Amygdala (tissue), 56 donors: ENCODE data around the gene DRC7.
A peak's percentile ranks its signal among the peaks of the same experiment; 100 is the strongest.
"Not testable (repeated sequence)": the region's sequence is repeated elsewhere in the genome, so short reads cannot be mapped to it uniquely, and the experiment has no call there.

Source experiments
- DNase-seq, 56 donors: peaks; one replicate each; lab custom pipeline; 2025; lab: John Stamatoyannopoulos, UW

The DRC7 gene

DNA sequence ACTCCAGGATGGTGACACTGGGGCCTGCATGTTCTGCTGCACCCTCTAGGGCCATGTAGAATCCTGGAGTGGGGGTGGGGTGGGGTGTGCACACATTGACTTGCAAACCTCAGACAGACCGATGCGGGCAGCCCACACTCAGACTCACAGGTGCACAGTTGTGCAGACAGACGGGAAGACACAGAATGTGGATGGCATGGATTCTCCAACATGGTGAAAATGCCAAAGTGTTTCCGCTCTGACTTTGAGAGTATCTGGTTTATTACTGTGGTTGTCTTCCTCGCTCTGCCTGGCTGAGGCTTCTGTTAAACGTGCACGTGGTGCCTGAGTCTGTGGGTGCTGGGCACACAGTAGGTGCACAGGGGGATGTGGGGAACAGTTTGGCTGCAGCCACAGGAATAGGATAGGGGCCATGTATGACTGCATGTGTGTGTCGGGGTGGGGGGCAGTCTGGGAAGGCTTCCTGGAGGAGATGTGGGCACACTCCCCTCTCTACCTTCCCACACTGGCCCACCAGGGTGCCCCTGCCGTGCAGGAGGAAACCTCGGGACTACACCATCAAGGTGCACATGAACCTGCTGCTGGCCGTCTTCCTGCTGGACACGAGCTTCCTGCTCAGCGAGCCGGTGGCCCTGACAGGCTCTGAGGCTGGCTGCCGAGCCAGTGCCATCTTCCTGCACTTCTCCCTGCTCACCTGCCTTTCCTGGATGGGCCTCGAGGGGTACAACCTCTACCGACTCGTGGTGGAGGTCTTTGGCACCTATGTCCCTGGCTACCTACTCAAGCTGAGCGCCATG is 35.5 kb upstream of the DRC7 start:
- no peak for DNase-seq

DNA sequence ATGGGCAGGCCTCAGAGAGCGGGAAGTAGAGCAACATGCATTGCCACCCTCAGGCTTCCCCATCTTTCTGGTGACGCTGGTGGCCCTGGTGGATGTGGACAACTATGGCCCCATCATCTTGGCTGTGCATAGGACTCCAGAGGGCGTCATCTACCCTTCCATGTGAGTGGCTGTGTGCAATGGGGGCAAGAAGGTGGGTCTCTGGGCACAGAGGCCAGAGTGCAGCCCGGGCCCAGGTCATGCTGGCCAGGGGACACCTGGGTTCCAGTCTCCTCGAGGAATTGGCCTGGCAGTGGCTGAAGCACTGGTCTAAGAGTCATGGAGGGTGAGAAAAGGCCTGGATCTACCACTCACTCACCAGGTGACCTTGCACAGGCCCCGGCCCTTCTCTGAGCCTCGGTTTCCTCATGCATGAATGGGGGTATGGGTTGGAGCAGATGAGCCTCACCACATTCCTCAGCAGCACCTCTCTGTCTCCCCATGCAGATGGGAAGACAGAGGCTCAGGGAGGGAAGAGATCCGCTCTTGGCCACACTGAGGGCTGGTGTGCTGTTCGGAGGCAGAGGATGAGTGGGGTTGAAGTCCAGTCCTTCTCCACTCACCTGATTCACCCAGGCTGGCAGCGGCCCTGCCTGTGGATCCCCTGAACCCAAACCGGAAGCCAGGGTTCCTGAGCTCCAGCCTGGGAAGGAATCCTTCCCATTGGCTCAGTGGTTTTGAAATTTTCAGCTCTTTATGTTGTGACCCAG is 33.7 kb upstream of the DRC7 start:
- DNase-seq: no peak

DNA sequence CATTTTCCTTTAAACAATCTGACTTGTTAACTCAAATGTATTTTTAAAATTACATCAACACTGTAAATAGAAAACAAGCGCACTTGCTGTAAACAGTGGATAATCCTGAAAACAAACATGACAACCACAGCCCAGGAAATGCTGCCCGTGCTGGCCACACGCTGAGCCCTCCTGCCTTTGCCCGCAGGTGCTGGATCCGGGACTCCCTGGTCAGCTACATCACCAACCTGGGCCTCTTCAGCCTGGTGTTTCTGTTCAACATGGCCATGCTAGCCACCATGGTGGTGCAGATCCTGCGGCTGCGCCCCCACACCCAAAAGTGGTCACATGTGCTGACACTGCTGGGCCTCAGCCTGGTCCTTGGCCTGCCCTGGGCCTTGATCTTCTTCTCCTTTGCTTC is 33.1 kb upstream of the DRC7 start:
- no peak for DNase-seq

DNA sequence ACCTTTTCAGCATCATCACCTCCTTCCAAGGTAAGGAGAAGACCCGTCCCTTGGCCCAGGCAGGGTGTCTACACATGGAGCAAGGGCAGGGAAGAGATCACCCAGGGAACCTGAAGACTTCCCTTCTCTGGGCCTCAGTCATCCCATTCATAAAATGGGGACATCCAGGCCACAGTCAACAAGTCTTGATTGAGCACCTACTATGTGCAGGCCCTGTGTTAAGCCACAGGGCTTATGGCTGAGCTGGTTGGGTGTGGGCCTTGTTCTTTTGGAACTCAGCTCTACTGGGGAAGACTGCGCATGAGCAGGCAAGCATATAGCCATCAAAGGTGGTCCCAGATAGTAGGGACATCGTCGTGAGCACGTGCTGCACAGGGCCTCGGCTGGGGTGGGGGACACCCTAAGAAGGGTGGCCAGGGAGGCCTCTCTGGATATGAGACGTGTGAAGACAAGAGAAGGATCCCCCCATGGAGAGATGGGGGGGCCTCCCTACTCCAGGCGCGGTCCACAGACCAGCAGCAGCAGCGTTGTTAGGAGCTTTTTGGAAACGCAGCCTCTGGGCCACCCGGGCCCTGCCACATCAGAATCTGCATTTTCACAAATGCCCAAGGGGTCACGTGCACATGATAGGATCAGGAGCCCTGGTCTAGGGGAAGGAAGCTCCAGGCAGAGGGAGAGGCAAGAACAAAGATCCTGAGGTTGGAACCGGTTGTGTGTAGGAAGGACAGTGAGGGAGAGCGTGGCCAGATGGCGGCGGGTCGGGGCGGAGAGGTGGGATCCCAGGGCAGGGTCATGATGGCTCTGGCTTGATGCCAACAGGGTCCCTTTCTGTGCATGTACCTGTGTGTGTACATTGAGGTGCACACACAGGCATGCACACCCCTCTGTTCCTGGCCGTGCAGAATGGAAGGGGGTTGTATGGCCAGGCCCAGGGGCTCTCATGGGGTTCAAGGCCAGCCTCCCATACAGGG is 32.4 kb upstream of the DRC7 start:
- no peak for DNase-seq

DNA sequence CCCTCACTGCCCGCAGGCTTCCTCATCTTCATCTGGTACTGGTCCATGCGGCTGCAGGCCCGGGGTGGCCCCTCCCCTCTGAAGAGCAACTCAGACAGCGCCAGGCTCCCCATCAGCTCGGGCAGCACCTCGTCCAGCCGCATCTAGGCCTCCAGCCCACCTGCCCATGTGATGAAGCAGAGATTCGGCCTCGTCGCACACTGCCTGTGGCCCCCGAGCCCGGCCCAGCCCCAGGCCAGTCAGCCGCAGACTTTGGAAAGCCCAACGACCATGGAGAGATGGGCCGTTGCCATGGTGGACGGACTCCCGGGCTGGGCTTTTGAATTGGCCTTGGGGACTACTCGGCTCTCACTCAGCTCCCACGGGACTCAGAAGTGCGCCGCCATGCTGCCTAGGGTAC is 31.2 kb upstream of the DRC7 start:
- peak in 1 of 56 donors; percentile 36 for DNase-seq

DNA sequence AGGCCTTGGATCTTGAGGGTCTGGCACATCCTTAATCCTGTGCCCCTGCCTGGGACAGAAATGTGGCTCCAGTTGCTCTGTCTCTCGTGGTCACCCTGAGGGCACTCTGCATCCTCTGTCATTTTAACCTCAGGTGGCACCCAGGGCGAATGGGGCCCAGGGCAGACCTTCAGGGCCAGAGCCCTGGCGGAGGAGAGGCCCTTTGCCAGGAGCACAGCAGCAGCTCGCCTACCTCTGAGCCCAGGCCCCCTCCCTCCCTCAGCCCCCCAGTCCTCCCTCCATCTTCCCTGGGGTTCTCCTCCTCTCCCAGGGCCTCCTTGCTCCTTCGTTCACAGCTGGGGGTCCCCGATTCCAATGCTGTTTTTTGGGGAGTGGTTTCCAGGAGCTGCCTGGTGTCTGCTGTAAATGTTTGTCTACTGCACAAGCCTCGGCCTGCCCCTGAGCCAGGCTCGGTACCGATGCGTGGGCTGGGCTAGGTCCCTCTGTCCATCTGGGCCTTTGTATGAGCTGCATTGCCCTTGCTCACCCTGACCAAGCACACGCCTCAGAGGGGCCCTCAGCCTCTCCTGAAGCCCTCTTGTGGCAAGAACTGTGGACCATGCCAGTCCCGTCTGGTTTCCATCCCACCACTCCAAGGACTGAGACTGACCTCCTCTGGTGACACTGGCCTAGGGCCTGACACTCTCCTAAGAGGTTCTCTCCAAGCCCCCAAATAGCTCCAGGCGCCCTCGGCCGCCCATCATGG is 30.5 kb upstream of the DRC7 start:
- DNase-seq: no peak

DNA sequence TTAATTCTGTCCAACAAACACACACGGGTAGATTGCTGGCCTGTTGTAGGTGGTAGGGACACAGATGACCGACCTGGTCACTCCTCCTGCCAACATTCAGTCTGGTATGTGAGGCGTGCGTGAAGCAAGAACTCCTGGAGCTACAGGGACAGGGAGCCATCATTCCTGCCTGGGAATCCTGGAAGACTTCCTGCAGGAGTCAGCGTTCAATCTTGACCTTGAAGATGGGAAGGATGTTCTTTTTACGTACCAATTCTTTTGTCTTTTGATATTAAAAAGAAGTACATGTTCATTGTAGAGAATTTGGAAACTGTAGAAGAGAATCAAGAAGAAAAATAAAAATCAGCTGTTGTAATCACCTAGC is 30.0 kb upstream of the DRC7 start:
- DNase-seq: no peak

DNA sequence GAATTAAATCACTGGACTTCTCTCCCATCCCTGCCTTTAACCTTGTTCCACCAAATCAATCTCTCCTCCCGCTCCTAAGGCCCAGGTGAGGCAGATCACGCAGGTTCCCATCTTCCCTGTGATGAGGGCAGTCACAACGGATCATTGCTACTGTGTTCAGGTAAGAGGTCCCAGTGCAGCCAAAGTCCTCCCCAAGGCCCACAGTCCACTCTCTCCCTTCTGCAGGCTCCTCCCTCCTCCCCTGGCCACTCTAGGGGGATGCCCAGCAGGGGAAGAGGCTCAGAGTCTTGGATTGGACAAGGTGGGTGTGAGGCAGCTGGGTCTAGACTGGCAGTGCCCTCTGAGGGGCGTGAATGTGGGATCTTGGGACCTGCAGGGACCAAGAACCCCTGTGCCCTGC is 29.1 kb upstream of the DRC7 start:
- DNase-seq: no peak

DNA sequence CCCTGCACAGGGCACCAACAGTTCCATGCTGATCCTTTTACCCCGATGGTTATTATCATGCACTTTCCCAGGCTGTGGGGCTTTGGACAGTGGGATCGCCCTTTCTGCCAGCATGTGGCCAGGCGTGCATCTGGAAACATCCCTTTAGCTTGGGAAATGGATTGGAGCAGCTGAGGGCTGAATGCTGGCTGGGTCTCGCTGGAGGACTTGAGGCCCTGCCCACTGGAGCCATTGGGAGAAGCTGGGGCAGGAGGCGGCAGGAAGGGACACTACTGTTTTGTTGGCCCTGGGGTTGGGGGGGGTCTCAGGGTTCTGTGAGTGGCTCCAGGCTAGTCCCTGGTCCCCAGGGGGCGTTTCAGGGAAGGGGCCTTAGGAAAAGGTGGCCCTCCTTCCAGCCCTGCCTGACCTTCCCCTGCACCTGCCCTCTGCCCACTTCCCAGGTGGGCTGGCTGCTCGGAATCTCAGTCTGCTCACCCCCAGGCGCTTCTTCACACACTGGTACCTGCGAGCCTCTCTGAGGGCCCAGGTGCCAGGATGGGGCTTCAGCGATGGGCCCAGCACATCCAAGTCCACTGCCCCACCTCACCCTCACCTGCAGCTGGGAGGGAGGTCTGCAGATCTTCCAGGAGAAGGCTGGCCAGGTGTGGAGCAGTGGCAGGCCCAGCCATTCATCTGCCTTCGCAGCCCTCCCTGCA is 28.1 kb upstream of the DRC7 start:
- no peak for DNase-seq

DNA sequence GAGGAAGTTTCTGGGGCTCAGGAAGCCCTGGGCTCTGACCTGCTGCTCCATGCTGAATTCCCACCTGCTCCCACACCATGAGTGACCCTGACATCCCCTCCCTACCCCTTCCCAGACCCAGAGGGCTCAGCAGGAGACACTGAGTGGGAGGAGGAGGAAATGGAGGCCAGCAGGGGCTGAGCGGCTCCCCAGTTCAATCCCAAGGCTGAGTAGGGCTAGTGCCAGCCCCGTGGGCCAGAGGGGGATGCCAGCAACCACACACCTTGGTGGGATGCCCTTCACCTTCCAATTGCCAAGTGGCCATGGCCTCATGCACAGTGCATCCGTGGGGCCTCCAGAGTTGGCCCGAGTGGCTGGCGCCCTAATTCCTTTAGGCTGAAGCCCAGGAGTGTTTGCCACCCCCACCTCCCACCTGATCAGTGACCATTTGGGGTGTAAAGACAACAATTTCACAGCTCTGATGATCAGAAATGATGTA is 27.5 kb upstream of the DRC7 start:
- no peak for DNase-seq

DNA sequence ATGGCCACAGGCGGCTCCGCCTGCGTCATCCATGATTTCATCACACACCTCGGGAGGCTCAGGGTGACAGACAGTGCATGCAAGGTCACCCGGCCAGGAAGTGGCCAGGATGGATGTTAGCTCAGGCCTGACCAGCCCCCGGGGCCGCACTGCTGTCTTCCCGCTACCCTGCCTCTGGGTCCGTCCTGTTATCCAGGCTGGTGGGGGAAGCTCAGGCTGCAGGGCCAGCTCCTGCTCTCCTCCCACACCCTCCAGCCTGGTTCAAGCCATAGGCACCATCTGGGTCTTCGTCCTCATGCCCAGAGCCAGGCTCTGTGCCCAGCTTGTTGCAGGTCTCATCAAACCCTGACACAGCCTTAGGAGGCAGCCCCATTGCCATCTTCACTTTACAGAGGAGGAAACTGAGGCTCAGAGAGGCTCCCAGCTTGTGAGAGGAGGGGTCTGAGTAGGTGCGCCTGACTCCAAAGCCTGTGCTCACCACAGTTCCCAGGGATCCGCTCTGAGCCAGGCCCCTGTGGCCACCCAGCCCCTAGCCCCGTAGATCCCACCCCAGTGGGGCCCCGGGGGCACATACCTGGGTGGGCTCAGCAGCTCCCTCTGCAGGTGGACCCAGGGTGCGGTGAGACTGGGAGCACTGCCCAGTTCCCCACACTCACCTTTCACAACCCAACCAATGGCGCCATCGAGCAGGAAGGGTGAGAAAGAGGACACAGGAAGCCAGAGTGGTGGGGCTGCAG is 26.9 kb upstream of the DRC7 start:
- DNase-seq: peak in 1 of 56 donors; percentile 17

DNA sequence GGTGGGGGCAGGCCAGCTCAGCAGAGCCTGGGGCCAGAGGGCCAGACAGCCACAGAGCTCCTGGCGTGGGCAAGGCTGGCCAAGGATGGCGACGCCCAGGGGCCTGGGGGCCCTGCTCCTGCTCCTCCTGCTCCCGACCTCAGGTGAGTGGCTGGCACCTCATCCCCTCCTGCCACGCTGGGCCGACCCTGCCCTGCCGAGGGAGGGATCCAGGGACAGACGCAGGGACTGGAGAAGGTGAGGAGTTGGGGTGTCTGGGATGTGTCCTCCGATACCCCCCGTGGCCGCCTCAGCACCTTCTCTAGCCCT is 26.4 kb upstream of the DRC7 start, which contains the start of gene ADGRG3:
TSS of gene ADGRG3 (plus strand) at position 44 of the 309 bp plus-strand sequence. CDS start at position 86, 42 bp downstream.
- DNase-seq: no peak

DNA sequence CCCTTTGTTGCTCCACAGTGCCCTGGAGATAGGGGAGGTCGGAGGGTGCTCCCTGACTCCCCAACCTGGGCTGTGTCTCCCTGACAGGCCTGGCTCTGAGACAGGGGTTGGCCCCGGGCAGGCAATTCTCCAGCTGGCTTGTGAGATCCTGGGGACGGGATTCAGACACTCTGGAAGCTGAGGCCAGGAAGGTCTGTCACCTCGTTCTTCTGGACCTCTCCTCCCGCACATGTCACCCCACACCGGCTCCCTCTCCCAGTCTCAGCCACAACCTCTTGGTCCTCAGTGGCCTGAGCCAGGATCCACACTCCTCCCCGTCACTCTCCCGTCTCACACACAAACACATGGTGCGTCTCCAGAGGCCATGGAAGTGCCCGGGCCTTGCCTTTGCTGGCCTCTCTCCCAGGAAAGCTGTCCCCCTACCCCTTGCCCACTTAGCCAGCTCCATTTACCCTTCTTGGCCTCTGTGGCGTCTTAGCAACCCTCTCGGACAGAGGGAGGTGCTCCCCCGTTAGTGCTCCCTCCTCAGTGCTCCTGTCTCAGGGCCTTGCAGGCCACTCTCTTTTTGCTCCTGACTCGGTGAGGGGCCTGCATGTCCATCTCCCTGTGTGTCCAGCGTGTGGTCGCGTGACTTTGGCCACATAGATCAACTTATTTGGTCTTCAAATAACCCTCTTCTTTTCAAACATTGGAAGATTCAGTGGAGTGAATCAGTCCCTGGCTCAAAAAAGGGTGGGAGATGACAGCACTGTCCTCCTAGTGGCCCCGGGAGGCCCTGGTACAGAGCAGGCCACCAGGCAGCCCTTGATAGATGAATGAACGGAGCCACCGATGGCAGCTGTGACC is 25.8 kb upstream of the DRC7 start:
- DNase-seq: no peak

DNA sequence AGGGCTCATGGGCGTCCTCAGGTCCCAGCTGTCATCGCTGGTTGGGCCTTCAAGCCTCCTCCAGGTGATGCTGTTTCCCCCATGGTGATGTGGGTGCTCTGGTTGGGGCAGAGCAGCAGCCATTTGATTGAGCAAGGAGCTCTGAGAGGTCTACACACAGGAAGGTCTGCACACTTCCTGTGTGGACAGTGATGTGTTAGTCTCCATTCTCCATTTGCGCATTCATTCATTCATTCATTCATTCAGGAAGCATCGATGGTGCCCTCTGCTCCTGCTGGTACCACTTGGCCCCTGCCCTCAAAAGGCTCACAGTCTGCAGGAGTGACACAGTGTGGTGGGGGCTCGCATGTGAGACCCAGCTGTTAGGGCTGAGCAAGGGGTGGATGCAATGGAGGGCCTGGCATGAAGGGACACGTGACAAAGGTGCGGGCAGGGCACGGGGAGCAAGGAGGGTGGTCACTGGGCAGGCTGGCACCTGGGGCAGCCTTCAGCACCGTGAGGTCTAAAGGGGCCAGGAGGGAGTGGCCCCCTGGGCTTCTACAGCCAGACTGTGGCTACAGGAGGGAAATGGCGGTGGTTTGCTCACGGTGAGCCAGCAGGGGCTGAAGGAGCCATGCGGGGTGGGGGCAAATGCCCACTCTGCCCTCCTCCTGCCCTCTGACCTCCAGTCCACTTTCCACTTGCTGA is 25.0 kb upstream of the DRC7 start:
- no peak for DNase-seq

DNA sequence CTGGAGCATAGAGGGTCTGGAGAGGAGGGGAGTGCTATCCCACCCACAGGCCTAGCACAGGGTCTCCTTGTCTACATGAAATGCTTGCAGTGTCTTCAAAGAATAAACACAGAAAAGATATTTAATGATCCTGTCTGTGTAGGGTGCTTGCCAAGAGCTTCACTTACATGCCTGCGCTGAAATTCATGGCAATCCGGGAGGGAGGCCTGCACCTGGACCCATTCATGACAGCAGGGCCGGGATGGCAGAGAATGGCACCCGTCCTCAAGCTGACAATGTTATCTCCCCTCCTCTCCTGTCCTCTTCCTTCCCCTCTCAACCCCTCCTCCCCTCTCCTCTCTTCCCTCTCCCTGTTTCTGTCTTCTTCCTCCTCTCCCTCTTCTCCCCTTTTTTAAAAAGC is 24.4 kb upstream of the DRC7 start:
- no peak for DNase-seq

DNA sequence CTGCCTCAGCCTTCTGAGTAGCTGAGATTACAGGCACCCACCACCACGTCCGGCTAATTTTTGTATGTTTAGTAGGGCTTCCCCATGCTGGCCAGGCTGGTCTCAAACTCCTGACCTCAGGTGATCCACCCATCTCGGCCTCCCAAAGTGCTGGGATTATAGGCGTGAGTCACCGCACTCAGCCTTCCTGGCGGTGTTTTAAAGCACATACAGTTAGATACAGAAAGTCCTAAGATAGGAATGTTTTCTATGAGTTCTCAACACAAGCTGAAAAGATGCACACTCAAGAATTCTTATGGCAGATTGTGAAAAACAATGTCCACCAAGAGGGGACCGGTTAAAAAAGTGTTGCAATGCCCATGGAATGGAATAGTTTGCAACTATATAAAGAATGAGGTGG is 23.2 kb upstream of the DRC7 start:
- DNase-seq: not testable (repeated sequence)

DNA sequence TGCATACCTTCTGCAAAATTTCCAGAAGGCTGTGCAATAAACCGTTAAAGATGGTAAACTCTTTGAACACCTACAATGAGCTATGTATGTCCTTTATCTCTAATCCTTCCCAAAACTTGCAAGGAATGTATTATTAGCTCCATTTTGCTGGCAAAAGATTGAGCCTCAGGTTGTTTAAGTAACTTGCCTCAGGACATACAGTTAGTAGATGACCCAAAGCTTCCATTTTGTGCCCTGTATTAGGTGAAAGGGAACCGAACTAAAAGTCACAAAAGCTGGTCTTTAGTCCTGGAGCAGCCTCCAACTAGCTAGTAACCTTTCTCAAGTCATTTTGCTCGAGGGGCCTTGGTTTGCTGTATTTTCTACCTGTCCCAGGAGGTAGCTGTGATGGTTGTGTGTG is 22.2 kb upstream of the DRC7 start:
- no peak for DNase-seq
